ENCODE data around the gene ACP2.

DNA sequence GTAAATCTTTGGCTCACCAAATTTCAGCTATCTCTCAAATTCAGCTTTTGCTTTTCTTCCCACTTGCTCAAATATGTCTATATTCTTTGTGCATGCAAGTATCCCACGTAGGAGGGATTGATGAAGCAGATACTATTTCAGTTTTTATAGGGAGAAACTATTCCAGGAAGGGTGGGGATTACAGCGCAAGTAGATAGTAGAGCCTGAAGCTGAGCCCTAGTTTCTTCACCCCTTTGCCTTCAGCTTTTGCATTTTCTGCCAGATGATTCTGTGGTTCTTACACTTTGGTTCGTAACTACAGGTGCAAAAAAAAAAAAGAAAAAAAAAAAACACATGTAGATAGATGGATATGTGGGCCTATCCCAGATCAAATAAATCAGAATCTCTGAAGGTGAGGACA lies 3.1 kb upstream of the ACP2 start:
- TF ChIP-seq, protein P1, sequence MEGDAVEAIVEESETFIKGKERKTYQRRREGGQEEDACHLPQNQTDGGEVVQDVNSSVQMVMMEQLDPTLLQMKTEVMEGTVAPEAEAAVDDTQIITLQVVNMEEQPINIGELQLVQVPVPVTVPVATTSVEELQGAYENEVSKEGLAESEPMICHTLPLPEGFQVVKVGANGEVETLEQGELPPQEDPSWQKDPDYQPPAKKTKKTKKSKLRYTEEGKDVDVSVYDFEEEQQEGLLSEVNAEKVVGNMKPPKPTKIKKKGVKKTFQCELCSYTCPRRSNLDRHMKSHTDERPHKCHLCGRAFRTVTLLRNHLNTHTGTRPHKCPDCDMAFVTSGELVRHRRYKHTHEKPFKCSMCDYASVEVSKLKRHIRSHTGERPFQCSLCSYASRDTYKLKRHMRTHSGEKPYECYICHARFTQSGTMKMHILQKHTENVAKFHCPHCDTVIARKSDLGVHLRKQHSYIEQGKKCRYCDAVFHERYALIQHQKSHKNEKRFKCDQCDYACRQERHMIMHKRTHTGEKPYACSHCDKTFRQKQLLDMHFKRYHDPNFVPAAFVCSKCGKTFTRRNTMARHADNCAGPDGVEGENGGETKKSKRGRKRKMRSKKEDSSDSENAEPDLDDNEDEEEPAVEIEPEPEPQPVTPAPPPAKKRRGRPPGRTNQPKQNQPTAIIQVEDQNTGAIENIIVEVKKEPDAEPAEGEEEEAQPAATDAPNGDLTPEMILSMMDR (IDR thresholded peaks at IDR 0.05; ENCODE audit: low read length), result no peak
- TF ChIP-seq EZH2 (optimal IDR thresholded peaks at IDR 0.05; ENCODE audit: low read depth, low read length), result no peak
- no peak for TF ChIP-seq EZH2phosphoT487 (IDR thresholded peaks at IDR 0.05; ENCODE audit: low read length)
